Activated CD4-positive, alpha-beta T cell treated with anti-CD3 and anti-CD28 coated beads for 4 hours (primary cell): ENCODE measurements around the gene THRB.

Source experiments
- DNase-seq, 2 donors: peaks; one replicate each; pipeline ENCODE4 v3.0.0-alpha.2; 2020

Gene THRB

GRCh38 chr3:24372559-24373197 is 122.0 kb downstream of the THRB start:
- no peak for DNase-seq

GRCh38 chr3:24370352-24371090 is 124.1 kb downstream of the THRB start:
- no peak for DNase-seq

GRCh38 chr3:24368605-24369004 is 126.0 kb downstream of the THRB start:
- no peak for DNase-seq

- no peak for DNase-seq
These were observed 126.9 kb downstream of the THRB start for GRCh38 chr3:24367664-24368264.

DNA sequence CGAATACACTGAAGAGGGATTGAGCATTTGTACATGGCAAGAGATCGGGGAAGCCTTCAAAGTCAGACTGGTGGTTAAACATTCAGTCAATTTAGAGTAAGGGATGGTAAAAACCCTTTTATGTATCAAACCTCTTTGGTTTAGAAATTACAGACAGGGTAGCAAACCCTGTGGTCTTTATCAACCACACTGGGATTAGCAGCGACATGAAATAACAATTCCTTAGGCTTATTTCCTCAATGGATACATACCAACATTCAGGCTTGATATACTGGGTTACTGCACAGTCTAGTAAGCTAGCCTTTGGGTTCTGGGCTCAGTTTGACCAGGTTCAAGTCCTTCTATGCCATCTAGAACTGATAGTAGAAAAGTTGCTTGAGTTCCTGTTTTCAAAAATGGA is 127.4 kb downstream of the THRB start:
- no peak for DNase-seq

DNA sequence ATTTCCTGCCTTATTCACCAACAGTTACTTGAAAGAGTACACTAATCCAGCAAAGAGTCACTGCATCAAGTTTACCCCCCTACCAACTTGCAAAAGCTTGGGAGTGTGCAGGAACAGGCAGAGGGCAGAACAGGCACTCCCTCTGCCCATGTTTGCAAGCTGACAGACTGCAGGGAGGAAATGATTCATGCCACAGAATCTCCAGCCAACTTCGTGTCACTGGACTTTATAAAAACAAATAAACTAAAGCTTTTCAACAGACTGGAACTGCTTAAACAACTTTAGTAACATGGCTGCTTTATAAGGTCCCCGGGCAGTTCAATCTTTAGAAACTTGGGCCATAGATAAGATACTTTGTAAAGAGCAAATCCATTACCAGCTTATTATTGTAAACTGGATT is 129.5 kb downstream of the THRB start:
- no peak for DNase-seq

GRCh38 chr3:24364359-24364758 is 130.3 kb downstream of the THRB start:
- no peak for DNase-seq

DNA sequence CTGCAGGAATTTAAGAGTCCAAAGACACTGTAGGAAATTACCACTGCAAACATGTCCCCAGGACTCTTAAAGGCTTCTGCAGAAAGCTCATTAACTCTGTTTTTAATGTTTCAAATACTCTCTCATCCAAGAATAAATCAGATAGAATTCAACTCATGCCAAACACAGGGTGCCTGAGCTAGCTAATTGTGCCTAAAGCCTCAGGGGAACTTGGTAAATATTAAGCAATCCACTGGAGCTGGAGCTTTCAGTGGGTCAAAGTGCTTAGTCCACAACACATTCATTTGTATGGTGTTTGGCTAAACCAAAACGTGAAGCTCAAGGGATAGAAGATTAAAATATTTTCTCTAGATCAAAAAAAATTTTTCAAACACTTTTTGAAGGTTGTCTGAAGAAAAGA is 131.4 kb downstream of the THRB start:
- DNase-seq, result no peak

GRCh38 chr3:24361623-24362022 is 133.0 kb downstream of the THRB start:
- no peak for DNase-seq

DNA sequence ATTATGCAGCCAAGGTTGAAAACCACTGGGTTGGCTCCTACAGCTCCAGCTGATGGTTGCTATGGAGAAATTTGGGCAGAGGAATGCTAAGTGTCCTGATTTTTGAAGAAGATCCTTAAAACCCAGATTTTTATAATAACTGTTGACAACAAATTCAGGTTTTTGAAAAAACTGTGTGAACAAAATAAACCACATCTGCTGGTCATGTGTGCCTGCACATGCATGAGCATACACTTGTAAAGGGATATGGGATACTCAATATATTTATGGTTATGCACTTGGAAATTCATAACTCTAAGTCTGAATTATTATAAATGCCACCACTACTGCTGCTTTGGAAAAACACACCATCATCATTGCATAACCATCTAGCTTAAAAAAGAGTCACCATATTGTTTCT is 133.7 kb downstream of the THRB start:
- no peak for DNase-seq

DNA sequence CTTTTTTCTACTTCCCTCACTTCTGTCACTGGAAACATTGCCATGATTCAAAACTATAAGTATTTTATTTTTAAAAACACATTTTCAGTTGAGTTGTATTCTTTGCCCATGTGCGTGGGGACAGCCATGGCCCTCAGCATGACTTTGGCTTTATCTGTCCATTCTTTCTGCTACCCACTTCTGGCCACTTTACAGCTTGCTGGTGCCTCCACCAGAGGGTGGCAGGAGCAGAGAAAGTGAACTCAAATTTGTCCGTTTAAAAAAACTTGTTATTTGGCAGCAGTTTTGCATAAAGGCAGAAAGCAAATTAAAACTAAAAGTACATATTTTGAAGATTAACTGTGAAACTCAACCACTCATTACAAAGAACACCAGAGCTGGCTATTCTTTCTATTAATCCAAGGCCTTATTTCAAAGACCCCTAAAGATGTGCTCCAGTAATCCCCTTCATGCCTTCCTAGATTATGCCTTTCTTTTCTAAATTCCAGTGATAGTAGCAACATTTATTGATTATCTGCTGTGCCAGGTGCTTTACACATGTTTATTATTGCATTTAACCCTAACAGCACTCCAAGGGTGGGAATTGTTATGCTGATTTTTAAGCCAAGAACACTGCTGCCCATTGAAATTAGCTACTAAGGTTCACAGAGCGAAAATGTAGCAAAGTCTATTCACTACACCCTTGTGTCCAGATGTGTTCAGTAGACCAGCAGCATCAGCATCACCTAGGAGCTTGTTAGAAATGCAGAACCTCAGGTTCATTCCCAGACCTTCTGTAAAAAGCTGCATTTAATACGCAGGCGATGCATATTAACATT is 134.8 kb downstream of the THRB start:
- no peak for DNase-seq

- no peak for DNase-seq
These were observed 135.5 kb downstream of the THRB start for GRCh38 chr3:24359102-24359501.

GRCh38 chr3:24357635-24358034 is 137.0 kb downstream of the THRB start:
- no peak for DNase-seq

DNA sequence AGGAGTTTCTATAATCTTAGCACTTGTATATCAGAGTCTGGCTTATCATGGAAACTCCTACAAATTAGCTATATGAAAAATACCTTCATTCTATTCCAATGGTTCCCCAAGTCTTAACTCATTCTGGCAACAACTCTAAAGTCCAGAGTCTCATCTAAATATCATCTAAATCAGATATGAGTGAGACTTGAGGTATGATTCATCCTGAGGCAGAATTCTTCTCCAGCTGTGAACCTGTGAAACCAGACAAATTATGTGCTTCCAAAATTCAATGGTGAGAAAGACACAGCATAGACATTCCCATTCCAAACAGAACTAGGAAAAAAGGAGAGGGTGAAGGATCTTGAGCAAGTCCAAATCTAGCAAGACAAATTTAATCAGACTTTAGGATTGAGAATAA is 138.8 kb downstream of the THRB start:
- DNase-seq, result no peak

DNA sequence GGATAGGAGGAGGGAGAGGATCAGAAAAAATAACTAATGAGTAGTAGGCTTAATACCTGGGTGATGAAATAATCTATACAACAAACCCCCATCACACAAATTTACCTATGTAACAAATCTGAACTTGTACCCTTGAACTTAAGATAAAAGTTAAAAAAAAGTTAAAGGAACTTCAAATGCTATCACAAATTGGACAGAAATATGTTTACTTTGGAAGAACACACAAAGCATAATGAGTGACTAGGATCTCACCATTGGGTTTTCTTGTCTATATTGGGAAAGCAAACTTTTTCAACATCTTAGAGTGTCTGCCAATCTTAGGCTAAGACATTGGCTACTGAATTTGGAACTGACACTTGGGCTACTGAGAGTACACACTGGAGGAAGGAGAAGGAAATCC is 140.4 kb downstream of the THRB start:
- DNase-seq, result no peak

- no peak for DNase-seq
These were observed 141.6 kb downstream of the THRB start for GRCh38 chr3:24352893-24353553.

GRCh38 chr3:24351779-24352469 is 142.7 kb downstream of the THRB start:
- DNase-seq, result no peak

- DNase-seq, result no peak
These were observed 145.2 kb downstream of the THRB start for GRCh38 chr3:24349367-24350019.

DNA sequence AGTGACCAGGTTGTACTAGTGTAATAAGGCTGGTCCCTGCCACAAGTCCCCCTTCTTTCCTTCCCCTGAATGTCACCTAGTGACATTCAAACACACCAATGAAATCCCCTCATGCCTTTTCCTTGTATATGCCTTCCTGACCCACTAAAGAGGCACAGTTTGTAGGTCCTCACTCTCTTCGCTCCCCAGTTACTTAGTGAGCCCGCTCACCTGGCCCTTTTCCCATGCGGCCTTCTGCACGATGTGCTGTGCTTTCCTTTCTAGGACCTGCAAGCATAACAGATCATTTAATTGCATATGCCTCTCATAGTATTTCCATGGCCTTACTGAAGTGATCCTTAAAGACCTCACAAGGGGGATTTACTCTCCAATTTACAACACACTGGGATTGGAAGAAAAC is 146.3 kb downstream of the THRB start:
- DNase-seq, result no peak

- no peak for DNase-seq
These were observed 149.7 kb downstream of the THRB start for GRCh38 chr3:24344784-24345439.

DNA sequence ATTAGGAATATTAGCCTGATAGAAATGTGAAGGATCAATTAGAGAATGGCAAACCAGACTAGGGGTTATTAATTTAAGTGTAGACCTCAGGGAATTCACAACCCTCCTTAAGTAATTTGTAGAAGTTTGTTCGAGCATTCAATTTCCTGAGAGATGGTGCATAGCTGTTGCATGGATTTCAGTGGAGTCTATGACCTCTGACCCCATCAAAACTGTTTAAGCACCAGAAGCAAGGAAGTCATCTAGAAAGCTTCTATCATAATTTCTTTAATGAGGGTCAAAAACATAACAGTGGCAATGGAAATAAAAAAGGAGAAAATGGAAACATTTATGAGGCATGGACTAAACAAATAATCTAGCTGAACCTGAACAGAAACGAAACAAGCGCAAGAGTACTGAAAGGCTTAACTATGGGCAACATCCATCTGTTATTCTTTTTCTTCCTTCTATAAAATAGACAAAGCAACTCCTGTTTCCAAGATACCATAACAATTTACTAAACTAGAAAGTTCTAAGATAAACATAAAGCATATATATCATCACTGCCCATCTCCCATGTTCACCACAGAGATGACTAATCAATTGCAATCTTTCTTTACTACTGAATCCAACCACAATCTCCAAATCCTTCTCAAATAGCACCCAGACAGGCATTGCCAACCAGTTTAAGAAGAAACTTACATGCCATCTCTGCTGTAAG is 151.4 kb downstream of the THRB start:
- no peak for DNase-seq
